MCF 10A (cell line): ENCODE results near the gene SLC16A6. TPM values are rescaled to one million over a fixed set of nuclear protein-coding genes. Genes with fewer than 3 reads are reported as not detected.
A peak's percentile ranks its signal among the peaks of the same experiment; 100 is the strongest.
"Not testable (repeated sequence)": the region's sequence is repeated elsewhere in the genome, so short reads cannot be mapped to it uniquely, and the experiment has no call there.

Source experiments
- BruUV-seq: library from RNA; stranded (reverse); fragments of 400-500 nt; replicated peaks from 2 replicates; lab custom pipeline; 2021; lab: Mats Ljungman, UMichigan
- CTCF ChIA-PET: fragments of 300-600 bp; sonication (Branson Sonifier 250); formaldehyde crosslinking; extraction: SDS; loops from one replicate; lab custom pipeline; 2021; ENCODE audit warnings: antibody characterized with exemption, inconsistent platforms; lab: Yijun Ruan, JAX
- POLR2A ChIA-PET: fragments of 300-600, 350-650 bp; sonication (Branson Sonifier 250); formaldehyde crosslinking; extraction: SDS; loops from one replicate; lab custom pipeline; 2020; ENCODE audit warnings: antibody characterized with exemption, inconsistent platforms; lab: Yijun Ruan, JAX
- DNase-seq: peaks from one replicate; pipeline ENCODE4 v3.0.0-alpha.2; 2018; ENCODE audit not compliant: unreplicated experiment
- H3K27ac Mint-ChIP-seq: one replicate; pipeline ENCODE4 v1.8.0; 2022; ENCODE audit warnings: mild to moderate bottlenecking, low read depth, mixed read lengths; ENCODE audit not compliant: unreplicated experiment
- H3K27me3 Mint-ChIP-seq: one replicate; pipeline ENCODE4 v1.8.0; 2022; ENCODE audit warnings: mixed read lengths; ENCODE audit not compliant: insufficient read depth, unreplicated experiment
- H3K36me3 Mint-ChIP-seq: one replicate; pipeline ENCODE4 v1.8.0; 2022; ENCODE audit warnings: mild to moderate bottlenecking, moderate library complexity, mixed read lengths; ENCODE audit not compliant: insufficient read depth, unreplicated experiment
- H3K4me1 Mint-ChIP-seq: one replicate; pipeline ENCODE4 v1.8.0; 2022; ENCODE audit warnings: mixed read lengths; ENCODE audit not compliant: insufficient read depth, unreplicated experiment
- H3K4me3 Mint-ChIP-seq: one replicate; pipeline ENCODE4 v1.8.0; 2022; ENCODE audit warnings: mild to moderate bottlenecking, moderate library complexity, mixed read lengths; ENCODE audit not compliant: unreplicated experiment
- H3K9me3 Mint-ChIP-seq: one replicate; pipeline ENCODE4 v1.8.0; 2022; ENCODE audit warnings: mixed read lengths; ENCODE audit not compliant: unreplicated experiment
- CTCF ChIP-seq: fragments of 200-600 bp; IDR thresholded peaks from one replicate; pipeline ENCODE4 v1.8.0; 2022; ENCODE audit warnings: antibody characterized with exemption, mild to moderate bottlenecking; ENCODE audit not compliant: unreplicated experiment
- intact Hi-C: fragments of 100-400 bp; cut with micrococcal nuclease; formaldehyde crosslinking; loops from 2 replicates; pipeline ENCODE4 v1.14.1; 2022
- total RNA-seq: library from RNA; stranded (reverse); gene quantifications from 2 replicates; pipeline ENCODE4 v1.2.3, GENCODE V29; 2022

Gene SLC16A6
- total RNA-seq, 1 experiment from 2014 or later: 1.4 TPM

- CTCF ChIA-PET: interaction anchor here (0.7 to 4.9 kb wide), 22 partner anchors 11 to 1073 kb away, joined by 3 to 78 read pairs (median 4); no protein-coding TSS in a partner anchor
- H3K36me3 Mint-ChIP-seq, H3K27ac Mint-ChIP-seq, H3K4me1 Mint-ChIP-seq, H3K9me3 Mint-ChIP-seq, H3K4me3 Mint-ChIP-seq, H3K27me3 Mint-ChIP-seq, BruUV-seq: not testable (repeated sequence)
- POLR2A ChIA-PET: interaction anchor here (0.5 to 1.8 kb wide), 8 partner anchors 15 to 196 kb away, joined by 3 to 6 read pairs (median 4); partner anchors contain the start of genes AMZ2 and WIPI1
- intact Hi-C loops: loop anchor here (1.0 to 5.0 kb wide), 4 partner anchors 136 to 499 kb away; no protein-coding TSS in a partner anchor
- peak; percentile 42 for TF ChIP-seq CTCF
- DNase-seq: peak; percentile 27
Measured at GRCh38 chr17:68263101-68263681, 27.7 kb downstream of the SLC16A6 start.

GRCh38 chr17:68262467-68262866, 28.5 kb downstream of the SLC16A6 start:
- not testable (repeated sequence) for BruUV-seq, H3K4me3 Mint-ChIP-seq, DNase-seq, H3K27me3 Mint-ChIP-seq, H3K9me3 Mint-ChIP-seq, H3K36me3 Mint-ChIP-seq, H3K4me1 Mint-ChIP-seq, H3K27ac Mint-ChIP-seq
- intact Hi-C loops: loop anchor here (5.0 kb wide), 1 partner anchor 500 kb away; no protein-coding TSS in a partner anchor
- CTCF ChIA-PET: interaction anchor here (0.6 to 4.9 kb wide), 19 partner anchors 10 to 1072 kb away, joined by 3 to 78 read pairs (median 4); partner anchors contain the start of gene ARSG
- POLR2A ChIA-PET: interaction anchor here (0.6 to 1.6 kb wide), 4 partner anchors 14 to 195 kb away, joined by 3 to 6 read pairs (median 4); partner anchors contain the start of genes AMZ2 and WIPI1

GRCh38 chr17:68260051-68260762, 30.7 kb downstream of the SLC16A6 start:
- Mint-ChIP-seq H3K27me3 (no peaks in the 10 kb centered on the region), H3K4me3 (no peak overlapping the region), H3K36me3 (peaks cover 16% of the 10 kb centered on the region), H3K9me3 (no peaks in the 10 kb centered on the region), H3K4me1 (no peaks in the 10 kb centered on the region), H3K27ac (no peak overlapping the region)
- BruUV-seq: no TSS peak
- DNase-seq: no peak
- no peak for TF ChIP-seq CTCF
- ChIA-PET CTCF (interaction anchor here (0.6 to 1.0 kb wide), 7 partner anchors 8 to 207 kb away, joined by 3 to 4 read pairs (median 3); no protein-coding TSS in a partner anchor), POLR2A (interaction anchor here (0.8 to 2.2 kb wide), 3 partner anchors 12 to 198 kb away, joined by 4 to 30 read pairs (median 8); partner anchors contain the start of gene AMZ2)
- intact Hi-C loops: loop anchor here (5.0 kb wide), 1 partner anchor 502 kb away; no protein-coding TSS in a partner anchor

- CTCF ChIA-PET: interaction anchor here (0.7 to 0.9 kb wide), 2 partner anchors 16 to 177 kb away, joined by 3 read pairs; no protein-coding TSS in a partner anchor
- POLR2A ChIA-PET: interaction anchor here (0.8 to 2.2 kb wide), 3 partner anchors 11 to 198 kb away, joined by 4 to 30 read pairs (median 8); partner anchors contain the start of gene AMZ2
- H3K27ac Mint-ChIP-seq, H3K27me3 Mint-ChIP-seq, H3K4me1 Mint-ChIP-seq, intact Hi-C loops, H3K9me3 Mint-ChIP-seq, DNase-seq, BruUV-seq: not testable (repeated sequence)
- H3K36me3 Mint-ChIP-seq: peaks cover 18% of the 10 kb centered on the region
- H3K4me3 Mint-ChIP-seq: peak overlapping the region; percentile 31
Measured at GRCh38 chr17:68259648-68259951, 31.3 kb downstream of the SLC16A6 start.

- POLR2A ChIA-PET: interaction anchor here (0.8 to 2.2 kb wide), 4 partner anchors 11 to 203 kb away, joined by 3 to 30 read pairs (median 6); partner anchors contain the start of gene AMZ2
- H3K9me3 Mint-ChIP-seq, intact Hi-C loops, H3K27ac Mint-ChIP-seq, H3K4me1 Mint-ChIP-seq, DNase-seq, H3K27me3 Mint-ChIP-seq: not testable (repeated sequence)
- Mint-ChIP-seq H3K4me3 (peak overlapping the region; percentile 31), H3K36me3 (peaks cover 23% of the 10 kb centered on the region)
- CTCF ChIA-PET: interaction anchor here (0.7 to 0.9 kb wide), 3 partner anchors 16 to 177 kb away, joined by 3 read pairs; no protein-coding TSS in a partner anchor
- BruUV-seq: TSS peak; percentile 28
Measured at GRCh38 chr17:68258890-68259647, 31.9 kb downstream of the SLC16A6 start.
